Gastroesophageal sphincter (tissue), 4 donors: ENCODE results near the gene MAML2. TPM values are rescaled to one million over a fixed set of nuclear protein-coding genes. Genes with fewer than 3 reads are reported as not detected.
"Not testable (repeated sequence)": the region's sequence is repeated elsewhere in the genome, so short reads cannot be mapped to it uniquely, and the experiment has no call there.

Source experiments
- ATAC-seq: fragments of 150-250 bp; one replicate; pipeline ENCODE4 v1.9.1; 2016; ENCODE audit warnings: mild to moderate bottlenecking, moderate library complexity
- H3K27ac ChIP-seq, 4 donors: fragments of 200-600 bp; sonication (generic) in 3 of 4; 1 replicate in 3 of 4; 2 replicates in 1 of 4; pipeline ENCODE4 v1.5.1; 2016 to 2019
- H3K27me3 ChIP-seq: fragments of 200-600 bp; sonication (generic); one replicate; pipeline ENCODE4 v1.5.1; 2019
- H3K36me3 ChIP-seq, 2 donors: fragments of 200-600 bp; sonication (generic); one replicate each; pipeline ENCODE4 v1.5.1; 2019; ENCODE audit warnings: control low read depth in 1 of 2
- H3K4me1 ChIP-seq, 3 donors: fragments of 200-600 bp; sonication (generic); 1 replicate in 2 of 3; 2 replicates in 1 of 3; pipeline ENCODE4 v1.5.1; 2016 to 2019; ENCODE audit warnings: control low read depth in 2 of 3
- H3K4me3 ChIP-seq, 2 donors: fragments of 200-600 bp; sonication (generic); one replicate each; pipeline ENCODE4 v1.5.1; 2019; ENCODE audit warnings: mild to moderate bottlenecking in 1 of 2, moderate library complexity in 1 of 2
- H3K9me3 ChIP-seq, 3 donors: fragments of 200-600 bp; sonication (generic); one replicate each; pipeline ENCODE4 v1.5.1; 2017 to 2019; ENCODE audit warnings: control low read depth in 2 of 3
- CTCF ChIP-seq, 4 experiments: fragments of 200-600 bp in 2 of 4; fragments of 450-650 bp in 2 of 4; sonication (generic) in 1 of 4; IDR thresholded peaks; one replicate each; pipeline ENCODE4 v1.5.1; 2017 to 2019; ENCODE audit warnings: antibody characterized with exemption in 4 of 4, mild to moderate bottlenecking in 2 of 4, moderate library complexity in 2 of 4
- EP300 ChIP-seq: sonication (generic); formaldehyde crosslinking; IDR thresholded peaks from one replicate; pipeline ENCODE4 v1.6.1; 2017; ENCODE audit warnings: antibody characterized with exemption, mild to moderate bottlenecking
- POLR2A ChIP-seq, 2 donors: fragments of 450-650 bp; IDR thresholded peaks; one replicate each; pipeline ENCODE4 v1.6.1; 2017; ENCODE audit warnings: antibody characterized with exemption in 2 of 2, mild to moderate bottlenecking in 2 of 2, moderate library complexity in 1 of 2
- POLR2AphosphoS5 ChIP-seq: sonication (generic); formaldehyde crosslinking; IDR thresholded peaks from one replicate; pipeline ENCODE4 v1.6.1; 2017; ENCODE audit warnings: antibody characterized with exemption
- WGBS, 2 donors: methylation state at CpG; one replicate each; pipeline ENCODE4 v1.1.5; 2018; ENCODE audit warnings: low coverage in 1 of 2; 5-methylcytosine and 5-hydroxymethylcytosine counted together
- total RNA-seq, 4 donors: library from RNA; depleted of rRNA; stranded (reverse); fragments of >200 nt; gene quantifications; one replicate each; pipeline ENCODE4 v1.1.0, GENCODE V29; 2016

Gene MAML2
- total RNA-seq, 4 donors from 2014 or later = 15.8 to 31.8 (median 23.7) TPM

DNA sequence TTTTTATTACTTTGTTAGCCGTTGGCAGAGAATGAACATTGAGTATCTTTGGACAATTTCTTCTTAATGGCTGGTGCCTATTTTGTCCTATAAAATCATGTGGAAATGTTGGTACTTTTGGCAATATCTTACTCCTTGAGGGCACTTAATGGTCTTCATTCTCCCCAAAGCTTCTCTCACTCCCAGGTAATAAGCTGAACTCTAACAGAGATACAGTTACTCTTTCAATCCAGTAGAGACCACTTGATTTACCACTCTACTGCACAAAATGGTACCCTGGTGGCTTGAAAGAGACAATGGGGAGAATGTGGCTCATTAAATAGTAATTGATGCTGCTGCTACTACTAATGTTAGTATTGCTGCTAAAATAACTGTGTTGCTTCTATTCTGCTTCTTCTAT lies 53.0 kb downstream of the MAML2 start:
- ATAC-seq = no peak
- Histone ChIP-seq H3K4me1 (peaks cover 3 to 27% (median 13%) of the 10 kb centered on the region in 3 donors), H3K9me3 (no peaks in the 10 kb centered on the region), H3K4me3 (no peak overlapping the region), H3K27me3 (no peaks in the 10 kb centered on the region), H3K27ac (no peak overlapping the region), H3K36me3 (no peaks in the 10 kb centered on the region)
- TF ChIP-seq CTCF (IDR thresholded peaks at IDR 0.05) = no peak
- no peak for TF ChIP-seq EP300
- TF ChIP-seq POLR2AphosphoS5 = no peak
- TF ChIP-seq POLR2A (IDR thresholded peaks at IDR 0.05) = no peak
- 80 to 87% methylated on average over 1 of the region's 1 CpG for WGBS, 2 donors

- Histone ChIP-seq H3K4me3 (no peak overlapping the region), H3K4me1 (peaks cover 3 to 16% (median 9%) of the 10 kb centered on the region in 3 donors), H3K9me3 (no peaks in the 10 kb centered on the region), H3K36me3 (no peaks in the 10 kb centered on the region), H3K27ac (no peak overlapping the region), H3K27me3 (no peaks in the 10 kb centered on the region)
- 67 to 86% methylated on average over 3 of the region's 3 CpGs for WGBS, 2 donors
- TF ChIP-seq EP300 = no peak
- TF ChIP-seq CTCF (IDR thresholded peaks at IDR 0.05) = no peak
- no peak for TF ChIP-seq POLR2A (IDR thresholded peaks at IDR 0.05)
- no peak for TF ChIP-seq POLR2AphosphoS5
- no peak for ATAC-seq
These were observed 54.1 kb downstream of the MAML2 start for GRCh38 chr11:96288915-96289314.

- no peak for ATAC-seq
- TF ChIP-seq EP300 (no peak), POLR2A (IDR thresholded peaks at IDR 0.05) (no peak), CTCF (IDR thresholded peaks at IDR 0.05) (no peak), POLR2AphosphoS5 (no peak)
- peaks cover 0 to 9% (median under 1%) of the 10 kb centered on the region in 3 donors for H3K4me1 ChIP-seq
- no peaks in the 10 kb centered on the region for H3K9me3 ChIP-seq
- no peaks in the 10 kb centered on the region for H3K36me3 ChIP-seq
- H3K27ac ChIP-seq = no peak overlapping the region
- H3K4me3 ChIP-seq = no peak overlapping the region
- WGBS, 2 donors = 82 to 84% methylated on average over 5 to 6 of the region's 6 CpGs
- H3K27me3 ChIP-seq = no peaks in the 10 kb centered on the region
These were observed 55.1 kb downstream of the MAML2 start for GRCh38 chr11:96287822-96288439.

DNA sequence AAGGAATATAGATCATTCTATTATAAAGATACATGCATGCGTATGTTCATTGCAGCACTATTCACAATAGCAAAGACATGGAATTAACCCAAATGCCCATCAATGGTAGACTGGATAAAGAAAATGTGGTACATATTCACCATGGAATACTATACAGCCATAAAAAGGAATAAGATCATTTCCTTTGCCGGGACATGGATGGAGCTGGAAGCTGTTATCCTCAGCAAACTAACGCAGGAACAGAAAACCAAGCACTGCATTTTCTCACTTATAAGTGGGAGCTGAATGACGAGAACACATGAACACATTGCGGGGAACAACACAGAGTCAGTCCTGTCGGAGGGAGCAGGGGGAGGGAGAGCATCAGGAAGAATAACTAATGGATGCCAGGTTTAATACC lies 57.0 kb downstream of the MAML2 start:
- H3K4me1 ChIP-seq, H3K36me3 ChIP-seq, H3K9me3 ChIP-seq, H3K4me3 ChIP-seq, H3K27ac ChIP-seq, ATAC-seq, H3K27me3 ChIP-seq: not testable (repeated sequence)
- WGBS, 2 donors = 89 to 97% methylated on average over 6 of the region's 6 CpGs

DNA sequence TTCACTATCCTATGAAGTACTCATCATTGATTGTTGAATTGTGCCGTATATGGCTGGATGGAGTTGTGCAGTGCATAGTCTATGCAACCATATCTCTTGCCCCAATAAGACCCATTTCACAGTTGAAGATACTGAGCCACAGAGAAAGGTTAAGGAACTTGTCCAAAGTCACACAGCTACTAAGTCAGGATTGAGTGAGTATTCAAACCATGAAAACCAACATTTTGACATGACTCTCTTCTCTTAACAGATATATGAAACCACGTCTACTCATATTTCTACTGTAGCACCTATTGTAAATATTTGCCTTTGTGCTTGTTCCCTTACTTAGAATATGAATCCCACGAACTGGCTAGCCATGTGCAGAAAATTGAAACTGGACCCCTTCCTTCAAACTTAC lies 58.1 kb downstream of the MAML2 start:
- Histone ChIP-seq H3K4me1 (peaks cover 0 to 13% (median 0%) of the 10 kb centered on the region in 3 donors), H3K4me3 (no peak overlapping the region), H3K27ac (no peak overlapping the region), H3K9me3 (no peaks in the 10 kb centered on the region), H3K27me3 (no peaks in the 10 kb centered on the region), H3K36me3 (no peaks in the 10 kb centered on the region)
- ATAC-seq = no peak
- TF ChIP-seq POLR2A (IDR thresholded peaks at IDR 0.05) (no peak), POLR2AphosphoS5 (no peak), CTCF (IDR thresholded peaks at IDR 0.05) (no peak), EP300 (no peak)
- WGBS, 2 donors = 89 to 100% methylated on average over 3 of the region's 3 CpGs
